ENCODE data around the gene OSMR. TPM values are rescaled to one million over a fixed set of nuclear protein-coding genes. Genes with fewer than 3 reads are reported as not detected.

Gene OSMR
- total RNA-seq, 1 experiment from 2014 or later = 31.6 TPM

DNA sequence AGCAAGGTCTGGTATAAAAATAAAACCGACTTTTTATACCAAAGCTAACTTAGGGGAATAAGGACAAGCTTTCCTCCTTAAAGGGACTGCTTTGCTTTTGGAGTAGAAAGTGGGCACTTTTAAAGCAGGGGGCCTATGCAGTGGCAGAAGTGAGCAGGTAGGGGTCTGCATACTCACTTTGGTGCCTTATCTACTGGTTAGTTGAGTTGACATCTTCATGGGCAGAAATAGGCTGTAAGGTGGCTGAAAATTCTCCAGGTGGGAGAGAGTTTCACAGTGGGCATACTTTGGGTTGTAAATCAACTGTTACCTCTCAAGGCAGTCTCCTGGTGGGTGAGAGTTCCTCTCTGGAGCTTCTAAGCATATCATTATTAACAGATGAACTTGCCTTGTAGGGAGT lies 24.8 kb downstream of the OSMR start:
- Histone ChIP-seq H3K27me3 (replicated peaks; ENCODE audit: insufficient read depth, low read depth, low read length, poor library complexity) (no peaks in the 10 kb centered on the region), H3K4me3 (ENCODE audit: low read depth, low read length, poor library complexity, severe bottlenecking) (no peak overlapping the region), H3K36me3 (ENCODE audit: insufficient read depth, low read length, poor library complexity, severe bottlenecking) (no peaks in the 10 kb centered on the region), H3K27ac (ENCODE audit: low read depth, low read length, poor library complexity, severe bottlenecking) (no peak overlapping the region), H3K9me3 (ENCODE audit: low read depth, low read length, poor library complexity, severe bottlenecking) (no peaks in the 10 kb centered on the region), H3K4me1 (ENCODE audit: insufficient read depth, low read length, poor library complexity, severe bottlenecking) (peaks cover 12% of the 10 kb centered on the region)
- TF ChIP-seq EZH2 (IDR thresholded peaks at IDR 0.05; ENCODE audit: borderline replicate concordance, low read depth, low read length, poor library complexity, severe bottlenecking) = no peak
- TF ChIP-seq, protein P1, sequence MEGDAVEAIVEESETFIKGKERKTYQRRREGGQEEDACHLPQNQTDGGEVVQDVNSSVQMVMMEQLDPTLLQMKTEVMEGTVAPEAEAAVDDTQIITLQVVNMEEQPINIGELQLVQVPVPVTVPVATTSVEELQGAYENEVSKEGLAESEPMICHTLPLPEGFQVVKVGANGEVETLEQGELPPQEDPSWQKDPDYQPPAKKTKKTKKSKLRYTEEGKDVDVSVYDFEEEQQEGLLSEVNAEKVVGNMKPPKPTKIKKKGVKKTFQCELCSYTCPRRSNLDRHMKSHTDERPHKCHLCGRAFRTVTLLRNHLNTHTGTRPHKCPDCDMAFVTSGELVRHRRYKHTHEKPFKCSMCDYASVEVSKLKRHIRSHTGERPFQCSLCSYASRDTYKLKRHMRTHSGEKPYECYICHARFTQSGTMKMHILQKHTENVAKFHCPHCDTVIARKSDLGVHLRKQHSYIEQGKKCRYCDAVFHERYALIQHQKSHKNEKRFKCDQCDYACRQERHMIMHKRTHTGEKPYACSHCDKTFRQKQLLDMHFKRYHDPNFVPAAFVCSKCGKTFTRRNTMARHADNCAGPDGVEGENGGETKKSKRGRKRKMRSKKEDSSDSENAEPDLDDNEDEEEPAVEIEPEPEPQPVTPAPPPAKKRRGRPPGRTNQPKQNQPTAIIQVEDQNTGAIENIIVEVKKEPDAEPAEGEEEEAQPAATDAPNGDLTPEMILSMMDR (conservative IDR thresholded peaks at IDR 0.05; ENCODE audit: low read depth, low read length) = no peak
- no TSS peak for BruUV-seq (replicated peaks)
- intact Hi-C loops (cut with micrococcal nuclease; ENCODE audit: unreplicated experiment) = no loop called here
- ChIA-PET CTCF (no interaction called here), POLR2A (ENCODE audit: low non-redundant PET) (no interaction called here)
- no peak for DNase-seq (ENCODE audit: low spot score)

- Histone ChIP-seq H3K9me3 (ENCODE audit: low read depth, low read length, poor library complexity, severe bottlenecking) (no peaks in the 10 kb centered on the region), H3K4me1 (ENCODE audit: insufficient read depth, low read length, poor library complexity, severe bottlenecking) (peaks cover 12% of the 10 kb centered on the region), H3K4me3 (ENCODE audit: low read depth, low read length, poor library complexity, severe bottlenecking) (no peak overlapping the region), H3K36me3 (ENCODE audit: insufficient read depth, low read length, poor library complexity, severe bottlenecking) (no peaks in the 10 kb centered on the region), H3K27ac (ENCODE audit: low read depth, low read length, poor library complexity, severe bottlenecking) (no peak overlapping the region), H3K27me3 (replicated peaks; ENCODE audit: insufficient read depth, low read depth, low read length, poor library complexity) (no peaks in the 10 kb centered on the region)
- CTCF ChIA-PET = no interaction called here
- no peak for TF ChIP-seq EZH2 (IDR thresholded peaks at IDR 0.05; ENCODE audit: borderline replicate concordance, low read depth, low read length, poor library complexity, severe bottlenecking)
- TF ChIP-seq, protein P1 (conservative IDR thresholded peaks at IDR 0.05; ENCODE audit: low read depth, low read length) = no peak
- POLR2A ChIA-PET (ENCODE audit: low non-redundant PET) = no interaction called here
- BruUV-seq (replicated peaks) = no TSS peak
- intact Hi-C loops (cut with micrococcal nuclease; ENCODE audit: unreplicated experiment) = no loop called here
- no peak for DNase-seq (ENCODE audit: low spot score)
Measured at GRCh38 chr5:38871058-38871605, 25.3 kb downstream of the OSMR start.

DNA sequence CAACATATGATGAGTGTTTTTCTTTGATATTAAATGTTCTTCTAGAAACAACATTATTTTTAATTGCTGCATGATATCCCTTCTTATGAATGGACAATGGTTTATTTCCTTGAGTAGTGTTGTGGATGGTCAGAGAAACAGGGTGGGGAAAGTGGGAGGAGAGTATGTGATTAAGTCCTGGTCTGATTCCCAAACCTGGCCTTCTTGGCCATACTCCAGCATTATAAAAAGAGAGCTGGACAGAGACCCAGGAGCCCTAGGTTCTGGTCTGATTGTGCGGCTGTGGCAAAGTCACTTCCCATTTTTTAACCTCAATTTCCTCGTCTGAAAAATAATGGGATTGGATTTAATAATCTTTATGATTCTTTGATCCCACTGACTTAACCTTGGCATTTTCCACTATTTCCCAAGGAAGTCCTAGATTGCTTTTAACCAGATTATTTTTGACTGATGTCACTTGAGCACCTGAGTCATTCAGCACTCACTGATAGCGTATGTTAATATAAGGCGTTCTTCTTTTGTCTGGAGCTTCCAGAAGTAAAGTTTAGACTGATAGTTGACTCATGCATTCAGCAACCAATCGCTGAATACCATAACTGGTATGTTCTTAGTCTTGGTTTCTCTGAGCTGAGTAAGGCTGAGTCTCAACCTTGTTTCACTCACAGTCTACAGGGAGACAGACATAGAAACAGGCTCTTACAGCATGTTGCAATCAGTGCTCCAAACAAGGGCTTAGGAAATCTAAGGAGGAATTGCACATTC lies 26.2 kb downstream of the OSMR start:
- Histone ChIP-seq H3K36me3 (ENCODE audit: insufficient read depth, low read length, poor library complexity, severe bottlenecking) (peaks cover 6% of the 10 kb centered on the region), H3K27ac (ENCODE audit: low read depth, low read length, poor library complexity, severe bottlenecking) (no peak overlapping the region), H3K4me3 (ENCODE audit: low read depth, low read length, poor library complexity, severe bottlenecking) (no peak overlapping the region), H3K9me3 (ENCODE audit: low read depth, low read length, poor library complexity, severe bottlenecking) (no peaks in the 10 kb centered on the region), H3K4me1 (ENCODE audit: insufficient read depth, low read length, poor library complexity, severe bottlenecking) (peaks cover 12% of the 10 kb centered on the region), H3K27me3 (replicated peaks; ENCODE audit: insufficient read depth, low read depth, low read length, poor library complexity) (no peaks in the 10 kb centered on the region)
- peak; percentile 46 for DNase-seq (ENCODE audit: low spot score)
- intact Hi-C loops (cut with micrococcal nuclease; ENCODE audit: unreplicated experiment) = no loop called here
- no TSS peak for BruUV-seq (replicated peaks)
- CTCF ChIA-PET = no interaction called here
- TF ChIP-seq, protein P1 (conservative IDR thresholded peaks at IDR 0.05; ENCODE audit: low read depth, low read length) = no peak
- TF ChIP-seq EZH2 (IDR thresholded peaks at IDR 0.05; ENCODE audit: borderline replicate concordance, low read depth, low read length, poor library complexity, severe bottlenecking) = no peak
- POLR2A ChIA-PET (ENCODE audit: low non-redundant PET) = no interaction called here

All from A673 (cell line).